Esophagus muscularis mucosa (tissue), 4 donors: ENCODE measurements around the gene ACER3.

ENCODE experiments used
- CTCF ChIP-seq, 3 experiments: fragments of 200-600 bp in 2 of 3; fragments of 450-650 bp in 1 of 3; sonication (generic) in 2 of 3; IDR thresholded peaks; one replicate each; pipeline ENCODE4 v1.5.1; 2017 to 2019; ENCODE audit warnings: antibody characterized with exemption in 3 of 3, mild to moderate bottlenecking in 2 of 3, moderate library complexity in 1 of 3
- EP300 ChIP-seq: sonication (generic); formaldehyde crosslinking; IDR thresholded peaks from one replicate; pipeline ENCODE4 v1.6.1; 2017; ENCODE audit warnings: antibody characterized with exemption
- POLR2A ChIP-seq: fragments of 450-650 bp; IDR thresholded peaks from one replicate; pipeline ENCODE4 v1.6.1; 2017; ENCODE audit warnings: antibody characterized with exemption, moderate library complexity, mild to moderate bottlenecking, low read depth
- POLR2AphosphoS5 ChIP-seq, 2 donors: sonication (generic); formaldehyde crosslinking; IDR thresholded peaks; one replicate each; pipeline ENCODE4 v1.6.1; 2017; ENCODE audit warnings: antibody characterized with exemption in 2 of 2

- TF ChIP-seq CTCF (IDR thresholded peaks at IDR 0.05) (no peak), POLR2A (no peak), EP300 (no peak), POLR2AphosphoS5 (IDR thresholded peaks at IDR 0.05) (no peak)
Measured at GRCh38 chr11:76990628-76991027, 129.9 kb downstream of the ACER3 start.
